ENCODE data around the gene FGD5.
A peak's percentile ranks its signal among the peaks of the same experiment; 100 is the strongest.

Gene FGD5

GRCh38 chr3:14938954-14939353 lies 120.2 kb downstream of the FGD5 start:
- no peak overlapping the region for H3K4me3 ChIP-seq (ENCODE audit: low read depth, low read length)
- peak; percentile 33 for DNase-seq (ENCODE audit: low read depth)
- TF ChIP-seq MYC (IDR thresholded peaks at IDR 0.05; ENCODE audit: low read depth, low read length) = no peak
- TF ChIP-seq MAX (IDR thresholded peaks at IDR 0.05; ENCODE audit: low read depth, low read length) = no peak
- TF ChIP-seq POLR2A (IDR thresholded peaks at IDR 0.05; ENCODE audit: extremely low read depth, insufficient read length) = no peak
- TF ChIP-seq, protein P1, sequence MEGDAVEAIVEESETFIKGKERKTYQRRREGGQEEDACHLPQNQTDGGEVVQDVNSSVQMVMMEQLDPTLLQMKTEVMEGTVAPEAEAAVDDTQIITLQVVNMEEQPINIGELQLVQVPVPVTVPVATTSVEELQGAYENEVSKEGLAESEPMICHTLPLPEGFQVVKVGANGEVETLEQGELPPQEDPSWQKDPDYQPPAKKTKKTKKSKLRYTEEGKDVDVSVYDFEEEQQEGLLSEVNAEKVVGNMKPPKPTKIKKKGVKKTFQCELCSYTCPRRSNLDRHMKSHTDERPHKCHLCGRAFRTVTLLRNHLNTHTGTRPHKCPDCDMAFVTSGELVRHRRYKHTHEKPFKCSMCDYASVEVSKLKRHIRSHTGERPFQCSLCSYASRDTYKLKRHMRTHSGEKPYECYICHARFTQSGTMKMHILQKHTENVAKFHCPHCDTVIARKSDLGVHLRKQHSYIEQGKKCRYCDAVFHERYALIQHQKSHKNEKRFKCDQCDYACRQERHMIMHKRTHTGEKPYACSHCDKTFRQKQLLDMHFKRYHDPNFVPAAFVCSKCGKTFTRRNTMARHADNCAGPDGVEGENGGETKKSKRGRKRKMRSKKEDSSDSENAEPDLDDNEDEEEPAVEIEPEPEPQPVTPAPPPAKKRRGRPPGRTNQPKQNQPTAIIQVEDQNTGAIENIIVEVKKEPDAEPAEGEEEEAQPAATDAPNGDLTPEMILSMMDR (IDR thresholded peaks at IDR 0.05; ENCODE audit: low read depth, low read length) = no peak

GRCh38 chr3:14941871-14942270 lies 123.1 kb downstream of the FGD5 start:
- DNase-seq (ENCODE audit: low read depth) = no peak
- no peak for TF ChIP-seq MAX (IDR thresholded peaks at IDR 0.05; ENCODE audit: low read depth, low read length)
- no peak for TF ChIP-seq POLR2A (IDR thresholded peaks at IDR 0.05; ENCODE audit: extremely low read depth, insufficient read length)
- TF ChIP-seq, protein P1 (IDR thresholded peaks at IDR 0.05; ENCODE audit: low read depth, low read length) = no peak
- TF ChIP-seq MYC (IDR thresholded peaks at IDR 0.05; ENCODE audit: low read depth, low read length) = no peak
- H3K4me3 ChIP-seq (ENCODE audit: low read depth, low read length) = no peak overlapping the region

GRCh38 chr3:14943042-14943441 lies 124.3 kb downstream of the FGD5 start:
- no peak overlapping the region for H3K4me3 ChIP-seq (ENCODE audit: low read depth, low read length)
- TF ChIP-seq, protein P1 (IDR thresholded peaks at IDR 0.05; ENCODE audit: low read depth, low read length) = no peak
- TF ChIP-seq MYC (IDR thresholded peaks at IDR 0.05; ENCODE audit: low read depth, low read length) (no peak), MAX (IDR thresholded peaks at IDR 0.05; ENCODE audit: low read depth, low read length) (no peak), POLR2A (IDR thresholded peaks at IDR 0.05; ENCODE audit: extremely low read depth, insufficient read length) (no peak)
- no peak for DNase-seq (ENCODE audit: low read depth)

DNA sequence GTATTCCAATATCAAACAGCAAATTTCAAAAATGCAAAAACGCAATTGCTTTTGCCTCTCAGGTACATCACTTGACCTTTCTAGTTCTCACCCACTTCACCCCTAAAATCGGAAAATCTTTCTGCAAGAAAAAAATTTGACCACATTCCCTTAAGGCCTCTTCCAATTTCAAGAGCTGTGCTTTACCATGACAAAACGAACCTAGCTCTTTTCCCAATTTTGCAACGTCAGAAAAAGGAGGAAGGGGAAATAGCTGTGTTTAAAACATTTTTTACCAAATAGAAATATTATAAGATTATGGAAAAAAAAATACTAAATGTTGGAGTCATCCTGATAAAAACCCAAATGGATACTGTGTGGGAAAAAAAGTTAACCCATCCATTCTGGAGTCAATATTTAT lies 127.5 kb downstream of the FGD5 start:
- H3K4me3 ChIP-seq (ENCODE audit: low read depth, low read length) = peak overlapping the region; percentile 95
- TF ChIP-seq POLR2A (IDR thresholded peaks at IDR 0.05; ENCODE audit: extremely low read depth, insufficient read length) (no peak), MAX (IDR thresholded peaks at IDR 0.05; ENCODE audit: low read depth, low read length) (no peak), MYC (IDR thresholded peaks at IDR 0.05; ENCODE audit: low read depth, low read length) (no peak)
- TF ChIP-seq, protein P1 (IDR thresholded peaks at IDR 0.05; ENCODE audit: low read depth, low read length) = no peak
- no peak for DNase-seq (ENCODE audit: low read depth)

DNA sequence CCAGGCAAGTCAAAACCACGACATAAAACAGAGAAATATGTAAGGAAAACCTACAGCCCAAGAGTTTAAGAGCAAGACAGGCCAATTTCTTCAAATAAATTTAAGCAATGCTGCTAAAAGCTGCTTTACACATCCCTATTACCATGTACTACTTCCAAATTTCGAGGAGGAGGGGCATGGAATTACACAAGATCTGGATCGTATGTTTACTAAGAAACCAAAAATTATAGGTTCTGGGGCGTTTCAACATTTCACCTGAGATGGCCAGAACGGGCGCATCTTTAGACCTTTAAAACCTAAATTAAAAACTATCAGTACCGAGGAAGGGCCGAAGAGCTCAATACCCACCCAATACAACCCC lies 128.0 kb downstream of the FGD5 start:
- peak overlapping the region; percentile 95 for H3K4me3 ChIP-seq (ENCODE audit: low read depth, low read length)
- TF ChIP-seq MYC (IDR thresholded peaks at IDR 0.05; ENCODE audit: low read depth, low read length) (peak; percentile 26; the same call in 1 of the 2 replicates), MAX (IDR thresholded peaks at IDR 0.05; ENCODE audit: low read depth, low read length) (no peak), POLR2A (IDR thresholded peaks at IDR 0.05; ENCODE audit: extremely low read depth, insufficient read length) (no peak)
- TF ChIP-seq, protein P1 (IDR thresholded peaks at IDR 0.05; ENCODE audit: low read depth, low read length) = no peak
- no peak for DNase-seq (ENCODE audit: low read depth)
